Stimulated activated CD4-positive, alpha-beta T cell treated with anti-CD3 and anti-CD28 coated beads, Interleukin-12 subunit alpha, Interleukin-12 subunit beta, amount 100 ng/mL, for 4 hours (primary cell): ENCODE data around the gene KRT80.

Experiments
- DNase-seq: peaks from one replicate; pipeline ENCODE4 v3.0.0-alpha.2; 2020

KRT80 gene

DNA sequence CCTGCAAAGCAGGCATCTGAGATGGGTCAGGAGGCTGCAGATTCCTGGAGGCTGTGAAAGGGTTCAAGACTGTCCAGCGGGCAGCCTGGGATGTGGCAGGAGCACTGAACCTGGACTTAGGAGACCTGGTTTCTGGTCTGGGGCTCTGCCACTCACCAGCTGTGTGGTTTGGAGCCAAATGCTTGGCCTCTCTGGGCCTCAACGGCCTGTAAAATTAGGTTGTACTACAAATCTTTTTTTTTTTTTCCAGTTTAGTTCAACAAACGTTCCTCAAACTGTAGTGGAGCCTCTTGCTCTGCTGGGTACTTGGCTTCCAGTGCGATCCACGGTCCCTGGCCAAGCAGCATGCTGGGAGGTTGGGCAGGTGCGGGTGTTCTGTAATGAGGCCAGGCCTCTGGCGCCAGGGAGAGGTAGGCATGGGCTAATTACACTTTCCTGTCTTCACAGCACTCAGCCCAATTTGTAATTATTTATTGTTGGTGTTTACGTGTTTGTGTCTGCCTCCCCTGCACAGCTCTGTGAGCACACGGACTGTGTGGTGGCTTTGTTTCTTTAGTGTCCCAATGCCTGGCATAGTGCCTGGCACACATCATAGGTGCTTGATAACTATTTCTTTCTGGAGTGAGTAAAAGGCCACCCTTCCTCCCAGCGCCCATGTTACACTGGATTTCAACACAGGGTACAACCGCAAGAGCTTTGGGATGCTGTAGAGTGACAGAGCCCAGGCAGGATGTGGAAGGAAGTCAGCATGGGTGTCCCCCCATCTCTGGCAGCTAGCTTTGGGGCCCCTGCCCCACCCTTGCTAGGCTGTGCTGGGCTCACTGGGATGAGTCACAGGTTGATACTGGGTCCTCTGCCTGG, 5.8 kb upstream of the KRT80 start:
- no peak for DNase-seq

GRCh38 chr12:52195065-52195730, 3.4 kb upstream of the KRT80 start:
- DNase-seq = no peak

GRCh38 chr12:52193991-52194390, 2.2 kb upstream of the KRT80 start:
- no peak for DNase-seq

DNA sequence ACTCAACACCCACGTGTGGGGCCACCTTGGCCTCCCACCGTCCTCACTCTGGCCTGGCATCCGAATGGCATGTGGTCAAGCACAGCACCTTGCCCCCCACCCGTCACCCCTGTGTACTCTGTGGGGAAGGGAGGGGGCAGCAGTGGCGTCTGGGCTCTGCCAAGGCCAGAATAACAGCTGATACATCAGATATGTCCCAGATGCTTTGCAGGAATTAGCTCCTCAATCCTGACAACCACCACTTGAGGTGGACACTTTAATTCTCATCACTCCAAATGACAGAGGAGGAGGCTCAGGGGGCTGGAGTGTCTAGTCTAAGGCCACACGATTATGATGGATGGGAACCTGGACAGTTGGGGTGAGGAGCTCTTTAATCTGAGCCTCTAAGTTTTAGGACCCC, 1.7 kb upstream of the KRT80 start:
- DNase-seq = no peak

- no peak for DNase-seq
Observed at GRCh38 chr12:52190860-52191729, 719 bp downstream of the KRT80 start.

DNA sequence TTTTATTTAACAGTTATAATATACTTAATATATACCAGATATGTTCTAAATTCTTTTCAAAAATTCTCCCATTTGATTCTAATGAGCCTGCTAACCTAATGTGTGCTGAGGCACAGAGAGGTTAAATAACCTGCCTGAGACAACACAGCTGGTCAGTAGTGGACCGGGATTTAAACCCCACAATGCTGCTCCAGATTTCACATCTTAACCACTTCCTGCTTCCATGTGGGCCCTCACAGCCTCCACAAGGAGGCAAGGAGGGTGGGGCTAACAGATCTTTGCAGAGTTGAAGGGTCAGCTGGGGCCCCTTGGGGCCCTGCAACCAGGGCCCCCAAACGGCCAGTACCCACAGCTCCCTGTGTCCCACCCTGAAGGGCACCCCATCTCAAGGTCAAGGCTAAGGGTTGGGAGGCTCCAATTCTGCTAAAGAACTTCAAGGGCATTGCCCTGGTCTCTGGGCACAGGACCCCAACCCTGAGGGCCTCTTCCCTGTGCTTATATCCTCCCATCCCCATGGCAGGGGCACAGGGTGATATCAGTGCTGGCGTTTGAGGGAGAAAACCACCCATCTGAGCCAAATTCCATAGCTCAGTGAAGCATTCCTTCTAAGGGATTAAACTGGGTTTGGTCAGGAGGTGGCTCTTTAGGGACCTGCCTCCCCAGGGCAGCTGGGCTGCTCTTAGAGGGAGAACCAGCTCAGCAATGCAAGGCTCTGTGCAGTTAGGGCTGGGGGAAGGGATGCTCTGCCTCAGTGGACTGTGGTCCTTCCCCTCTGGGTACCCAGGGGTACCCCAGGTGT, 2.2 kb downstream of the KRT80 start:
- no peak for DNase-seq

DNA sequence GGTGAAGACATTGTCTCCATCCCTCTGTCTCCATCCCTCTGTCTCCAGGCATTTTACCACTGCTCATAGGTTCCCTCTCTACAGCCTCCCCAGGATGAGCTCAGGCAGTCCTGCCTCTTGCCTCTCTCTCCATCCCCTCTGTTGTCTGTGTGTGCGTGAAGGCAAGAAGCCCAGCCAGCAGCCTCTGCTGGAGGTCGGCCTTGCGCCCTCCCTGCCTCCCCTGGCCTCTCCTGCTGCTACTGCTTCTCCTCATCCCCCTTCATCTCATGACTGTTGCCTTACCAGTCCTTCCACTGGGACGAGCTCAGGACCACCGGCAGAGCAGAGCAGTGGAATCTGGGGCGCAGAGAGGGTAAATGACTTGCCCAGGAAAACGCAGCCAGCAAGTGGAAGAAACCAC, 3.2 kb downstream of the KRT80 start:
- no peak for DNase-seq

- no peak for DNase-seq
Observed at GRCh38 chr12:52187640-52188039, 4.2 kb downstream of the KRT80 start.

GRCh38 chr12:52187206-52187605, 4.6 kb downstream of the KRT80 start:
- DNase-seq = no peak

DNA sequence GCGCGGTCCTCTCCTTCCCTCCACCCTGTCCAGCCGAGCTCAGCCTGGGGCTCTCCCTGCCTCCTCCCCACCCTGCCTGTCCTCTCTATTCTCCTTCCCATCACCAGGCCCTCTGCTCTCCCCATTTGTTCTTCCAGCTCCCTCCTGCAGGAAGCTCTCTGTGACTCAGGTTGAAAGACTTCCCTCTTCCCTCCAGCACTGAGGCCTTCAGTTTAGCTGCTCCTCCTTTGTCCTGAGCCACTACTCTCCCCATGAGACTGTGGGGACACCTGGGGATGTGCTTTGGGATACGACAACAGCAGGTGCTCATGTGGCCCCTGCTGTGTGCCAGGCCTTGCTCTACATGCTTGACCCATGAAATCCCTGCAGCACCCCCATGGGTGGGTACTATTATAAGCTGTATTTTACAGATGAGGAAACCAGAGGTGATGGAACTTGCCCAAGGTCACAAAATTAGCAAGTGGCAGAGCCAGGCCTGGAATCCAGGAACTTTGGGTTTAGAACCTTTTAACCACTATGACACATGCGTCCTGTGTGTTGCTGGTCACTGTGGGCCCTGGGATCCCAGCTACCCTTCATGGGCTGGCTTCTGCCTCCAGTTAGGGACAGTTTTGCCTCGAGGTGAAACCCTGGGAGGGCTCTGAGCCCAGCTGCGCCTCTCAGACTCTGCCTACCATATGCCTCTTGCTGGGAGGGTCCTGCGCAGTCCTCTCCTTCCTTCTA, 5.5 kb downstream of the KRT80 start:
- no peak for DNase-seq

DNA sequence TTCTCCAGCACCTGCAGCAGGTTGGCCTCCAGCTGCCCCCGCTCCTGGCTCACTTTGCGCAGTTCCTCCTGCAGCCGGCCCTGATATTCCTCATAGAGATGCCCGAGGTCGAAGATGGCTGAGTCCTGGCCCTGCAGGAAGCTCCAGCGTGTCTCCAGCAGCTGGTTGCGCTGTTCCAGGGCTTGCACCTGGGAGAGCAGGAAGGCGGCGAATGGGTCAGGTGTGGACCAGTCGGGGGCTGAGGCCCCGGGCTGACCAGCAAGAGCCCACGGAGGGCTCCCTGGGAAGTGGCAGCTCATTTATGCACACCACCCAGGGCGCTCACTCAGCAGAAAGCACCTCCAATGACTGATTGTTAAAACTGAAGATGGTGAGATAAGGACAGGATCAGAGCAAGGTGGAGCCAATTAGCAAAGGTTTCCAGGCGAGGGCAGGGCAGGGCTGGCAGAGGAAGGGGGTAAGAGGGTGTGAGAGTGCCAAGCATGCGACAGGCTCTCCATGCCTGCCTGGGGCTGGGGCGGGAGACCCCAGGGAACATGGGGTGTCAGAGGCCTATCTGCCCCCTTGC, 6.3 kb downstream of the KRT80 start:
- DNase-seq = no peak

DNA sequence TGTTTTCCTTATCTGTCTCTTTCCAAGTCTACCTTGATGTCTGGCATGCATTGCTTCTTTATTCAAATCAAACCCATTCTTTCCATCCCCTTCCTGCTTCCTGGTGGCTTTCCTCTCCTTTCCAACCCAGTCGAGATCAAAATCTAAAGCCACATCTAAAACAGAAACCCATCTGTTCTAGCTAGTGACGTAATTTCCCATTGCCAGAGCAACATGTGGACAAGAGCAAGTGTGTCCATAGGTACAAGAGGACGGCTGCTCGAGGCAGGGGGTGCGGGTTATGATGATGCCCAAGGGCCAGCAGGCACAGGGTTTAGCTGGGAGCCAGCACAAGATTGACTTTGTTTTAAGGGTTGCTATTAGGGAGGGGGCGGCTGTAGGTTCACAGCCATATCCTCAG, 7.0 kb downstream of the KRT80 start:
- no peak for DNase-seq

DNA sequence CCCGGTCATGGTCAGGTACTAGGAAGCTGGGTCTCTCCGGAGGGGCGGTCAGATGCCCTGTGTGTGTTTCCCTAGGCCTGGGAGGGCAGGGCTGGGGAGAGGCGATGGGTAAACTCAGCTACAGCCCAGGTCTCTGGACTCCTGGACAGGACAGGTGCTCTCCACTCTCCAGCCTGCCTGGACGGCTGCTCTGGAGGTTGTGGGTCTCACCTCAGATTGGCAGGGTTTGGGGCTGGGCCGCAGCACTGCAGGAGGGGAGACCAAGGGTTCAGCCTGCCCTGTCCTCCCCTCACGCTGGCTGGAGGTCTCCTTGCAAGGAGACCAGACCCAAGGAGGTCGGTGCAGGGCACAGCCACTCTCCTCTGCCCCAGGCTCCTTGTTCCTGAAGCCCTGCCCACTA, 7.8 kb downstream of the KRT80 start:
- no peak for DNase-seq

DNA sequence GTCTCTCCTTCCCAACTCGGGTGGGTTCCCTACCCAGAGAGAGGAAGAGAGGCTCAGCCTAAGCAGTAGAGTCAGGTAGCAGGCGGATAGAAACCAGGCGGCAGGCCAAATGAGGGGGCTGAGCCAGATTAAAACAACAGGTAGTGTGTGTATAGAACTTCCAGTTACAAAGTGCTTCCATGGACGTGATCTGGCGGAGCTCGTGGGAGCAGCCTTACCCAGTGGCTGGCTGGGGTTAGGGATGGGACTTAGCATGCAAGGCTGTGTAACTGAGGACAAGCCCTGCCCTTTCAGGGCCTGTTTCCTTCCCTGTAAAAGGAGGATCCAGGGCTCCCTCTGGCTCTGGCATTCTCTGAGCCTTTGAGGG, 8.3 kb downstream of the KRT80 start:
- no peak for DNase-seq

DNA sequence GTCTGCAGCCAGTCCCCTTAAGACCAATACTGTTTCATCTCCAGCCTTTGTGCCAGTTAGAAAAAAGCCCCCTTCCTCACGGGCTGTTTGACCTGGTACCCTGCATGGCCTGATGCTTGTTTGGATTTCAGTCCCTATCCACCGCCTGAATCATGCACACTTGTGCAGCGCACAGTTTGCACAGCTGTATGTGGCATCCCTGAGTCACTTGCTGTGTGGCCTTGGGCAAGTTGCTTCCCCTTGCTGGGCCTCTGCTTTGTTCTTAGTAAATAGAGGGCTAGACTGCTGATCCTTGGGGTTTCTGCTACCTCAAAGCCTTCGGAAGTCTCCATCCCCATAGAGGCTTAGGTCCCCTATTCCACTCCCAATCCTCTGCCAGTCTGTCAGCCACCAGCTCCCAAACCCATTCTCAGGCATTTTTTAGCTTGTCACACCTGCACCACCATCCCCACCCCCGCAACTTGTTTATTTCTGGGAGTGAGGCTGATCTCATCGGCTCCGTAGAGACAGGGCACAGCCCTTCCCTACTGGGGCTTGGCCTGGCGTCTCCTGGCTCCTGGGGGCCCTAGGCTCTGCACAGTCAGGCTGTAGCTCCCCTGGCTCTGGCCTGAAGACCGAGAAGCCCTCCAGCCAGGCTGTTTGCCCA, 8.8 kb downstream of the KRT80 start:
- DNase-seq = no peak

- no peak for DNase-seq
Observed at GRCh38 chr12:52182384-52182783, 9.4 kb downstream of the KRT80 start.

DNA sequence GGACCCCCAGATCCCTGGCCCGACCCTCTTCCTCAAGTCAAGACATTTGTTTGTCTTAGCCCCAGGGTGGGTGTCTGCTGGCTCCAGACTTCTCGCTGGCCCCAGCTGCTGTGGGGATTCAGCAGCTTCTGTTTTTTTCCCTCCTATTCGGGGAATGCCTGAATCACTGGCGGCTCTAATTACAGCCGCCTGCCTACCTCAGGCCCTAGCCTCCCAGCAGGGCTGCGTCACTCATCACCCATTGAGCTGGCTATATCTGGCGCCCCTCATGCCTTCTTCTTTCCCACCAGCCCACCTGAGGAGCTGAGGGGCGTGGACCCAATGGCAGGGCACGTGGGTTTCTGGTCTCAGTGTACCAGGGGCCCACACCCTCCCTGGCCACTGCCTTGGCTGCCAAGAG, 10.1 kb downstream of the KRT80 start:
- no peak for DNase-seq

GRCh38 chr12:52180971-52181628, 10.7 kb downstream of the KRT80 start:
- no peak for DNase-seq

DNA sequence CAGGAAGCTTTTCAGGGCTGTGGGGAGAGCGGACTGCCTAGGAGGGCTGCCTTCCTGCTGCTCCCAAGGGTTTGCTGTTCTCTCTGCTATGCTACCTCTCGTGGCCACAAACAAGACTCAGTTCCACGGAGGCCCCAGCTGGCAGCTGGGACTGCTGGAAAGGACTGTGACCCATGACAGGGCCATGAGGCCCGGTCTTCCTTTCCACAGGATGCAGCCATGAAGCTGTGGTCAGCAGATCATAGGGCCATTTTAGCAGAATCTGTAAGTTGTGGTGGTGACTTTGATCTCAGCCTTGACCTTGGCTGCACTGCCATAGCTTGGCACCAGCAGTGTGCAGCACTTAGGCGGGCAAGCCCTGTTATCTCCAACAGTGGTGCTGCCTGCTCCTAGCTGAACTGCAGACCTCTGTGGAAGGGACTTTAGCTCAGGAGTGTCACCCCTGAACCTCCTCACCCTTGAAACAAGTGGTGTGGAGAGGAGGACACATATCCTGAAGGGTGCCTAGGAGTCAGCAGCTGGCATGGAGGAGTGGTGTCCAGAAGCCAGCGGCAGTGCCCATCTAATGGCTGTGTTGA, 12.3 kb downstream of the KRT80 start:
- no peak for DNase-seq

- no peak for DNase-seq
Observed at GRCh38 chr12:52178984-52179383, 12.8 kb downstream of the KRT80 start.
